Measurements from ENCODE around the gene FAAP20. TPM values are rescaled to one million over a fixed set of nuclear protein-coding genes. Genes with fewer than 3 reads are reported as not detected.

FAAP20 gene
- total and polyA plus RNA-seq, 2 donors (not counting 1 experiment from before 2014, with no cell fraction given), result 31.2 to 68.1 TPM

DNA sequence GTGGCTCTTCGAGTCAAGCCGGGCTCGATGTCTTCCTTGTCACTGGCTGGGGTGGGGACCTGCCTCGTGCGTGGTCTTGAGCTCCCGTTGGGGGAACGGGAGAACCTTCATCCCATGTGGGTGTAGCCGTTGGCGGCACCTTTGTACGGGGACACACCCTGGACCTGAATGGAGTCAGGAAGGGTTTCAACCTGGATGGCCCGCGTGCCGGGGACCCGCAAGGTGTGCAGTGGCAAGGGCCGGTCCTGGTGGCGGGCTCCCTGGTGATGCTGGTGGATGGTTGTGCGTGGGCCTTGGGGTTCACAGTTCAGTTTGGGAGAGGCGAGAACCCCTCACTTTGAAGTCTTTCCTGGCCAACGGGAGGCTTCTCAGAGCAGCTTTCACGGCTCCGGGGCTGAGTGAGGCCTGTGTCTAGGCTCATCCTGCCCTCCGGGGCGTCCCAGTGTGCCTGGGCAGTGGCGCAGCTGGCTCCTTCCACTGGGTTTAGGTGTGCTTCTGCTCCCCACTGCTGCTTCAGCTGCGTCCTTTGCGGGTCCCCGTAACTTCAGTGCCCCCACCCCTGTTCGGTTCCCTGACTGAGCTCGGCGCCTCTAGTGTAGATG, 44.9 kb upstream of the FAAP20 start:
- Histone ChIP-seq H2AFZ (ENCODE audit: insufficient read depth, low read depth, low read length, poor library complexity, severe bottlenecking) (no peak overlapping the region), H3K9ac (ENCODE audit: low read length) (no peak overlapping the region), H3K36me3 (replicated peaks in 1 of 2; ENCODE audit: control extremely low read depth in 1 of 2, control insufficient read depth in 1 of 2, extremely low read depth in 1 of 2, insufficient read depth in 2 of 2, low read length in 1 of 2) (peaks cover 0 to 29% of the 10 kb centered on the region in 2 experiments), H3K4me3 (ENCODE audit: control extremely low read depth in 1 of 5, extremely low read depth in 1 of 5, insufficient read depth in 1 of 5, low read depth in 2 of 5, low read length in 4 of 5) (no peak overlapping the region), H3K27me3 (replicated peaks in 1 of 4; ENCODE audit: control extremely low read depth in 1 of 4, control insufficient read depth in 3 of 4, insufficient read depth in 4 of 4, low read length in 3 of 4) (no peaks in the 10 kb centered on the region), H4K20me1 (ENCODE audit: control insufficient read depth, insufficient read depth, low read length, poor library complexity, severe bottlenecking) (peaks cover 100% of the 10 kb centered on the region), H3K4me2 (replicated peaks; ENCODE audit: low read depth, low read length, poor library complexity, severe bottlenecking) (no peak overlapping the region), H3K79me2 (ENCODE audit: control insufficient read depth, insufficient read depth, low read length) (peaks cover 100% of the 10 kb centered on the region), H3K9me3 (ENCODE audit: control extremely low read depth in 1 of 3, control insufficient read depth in 2 of 3, insufficient read depth in 1 of 3, low read length in 2 of 3) (no peaks in the 10 kb centered on the region), H3K27ac (ENCODE audit: low read length in 2 of 2) (no peak overlapping the region), H3K4me1 (ENCODE audit: control insufficient read depth in 2 of 2, insufficient read depth in 2 of 2, low read length in 2 of 2) (peaks cover 26 to 55% of the 10 kb centered on the region in 2 donors)
- ChIA-PET POLR2A (no interaction called here), CTCF (interaction anchor here (1.6 kb wide), 1 partner anchor 21 kb away, joined by 3 read pairs; no protein-coding TSS in a partner anchor)
- no peak for TF ChIP-seq EZH2 (IDR thresholded peaks at IDR 0.05; ENCODE audit: borderline replicate concordance, insufficient read depth, low read depth, low read length, poor library complexity, severe bottlenecking)
- TF ChIP-seq, protein P1, sequence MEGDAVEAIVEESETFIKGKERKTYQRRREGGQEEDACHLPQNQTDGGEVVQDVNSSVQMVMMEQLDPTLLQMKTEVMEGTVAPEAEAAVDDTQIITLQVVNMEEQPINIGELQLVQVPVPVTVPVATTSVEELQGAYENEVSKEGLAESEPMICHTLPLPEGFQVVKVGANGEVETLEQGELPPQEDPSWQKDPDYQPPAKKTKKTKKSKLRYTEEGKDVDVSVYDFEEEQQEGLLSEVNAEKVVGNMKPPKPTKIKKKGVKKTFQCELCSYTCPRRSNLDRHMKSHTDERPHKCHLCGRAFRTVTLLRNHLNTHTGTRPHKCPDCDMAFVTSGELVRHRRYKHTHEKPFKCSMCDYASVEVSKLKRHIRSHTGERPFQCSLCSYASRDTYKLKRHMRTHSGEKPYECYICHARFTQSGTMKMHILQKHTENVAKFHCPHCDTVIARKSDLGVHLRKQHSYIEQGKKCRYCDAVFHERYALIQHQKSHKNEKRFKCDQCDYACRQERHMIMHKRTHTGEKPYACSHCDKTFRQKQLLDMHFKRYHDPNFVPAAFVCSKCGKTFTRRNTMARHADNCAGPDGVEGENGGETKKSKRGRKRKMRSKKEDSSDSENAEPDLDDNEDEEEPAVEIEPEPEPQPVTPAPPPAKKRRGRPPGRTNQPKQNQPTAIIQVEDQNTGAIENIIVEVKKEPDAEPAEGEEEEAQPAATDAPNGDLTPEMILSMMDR (IDR thresholded peaks at IDR 0.05), result no peak
- no peak for ATAC-seq (ENCODE audit: low read depth)
- Mint-ChIP-seq H3K9me3 (ENCODE audit: insufficient read depth) (no peaks in the 10 kb centered on the region), H3K4me3 (no peak overlapping the region), H3K27ac (no peak overlapping the region), H3K27me3 (no peaks in the 10 kb centered on the region), H3K4me1 (peaks cover 61% of the 10 kb centered on the region)
- 97% methylated on average over 30 of the region's 30 CpGs for WGBS (ENCODE audit: insufficient coverage)
- intact Hi-C loops (cut with micrococcal nuclease), result no loop called here
- no peak for DNase-seq

GRCh38 chr1:2239013-2239370, 44.4 kb upstream of the FAAP20 start:
- intact Hi-C loops (cut with micrococcal nuclease), result no loop called here
- Histone ChIP-seq H3K36me3 (replicated peaks in 1 of 2; ENCODE audit: control extremely low read depth in 1 of 2, control insufficient read depth in 1 of 2, extremely low read depth in 1 of 2, insufficient read depth in 2 of 2, low read length in 1 of 2) (peaks cover 0 to 29% of the 10 kb centered on the region in 2 experiments), H3K27ac (ENCODE audit: low read length in 2 of 2) (no peak overlapping the region), H4K20me1 (ENCODE audit: control insufficient read depth, insufficient read depth, low read length, poor library complexity, severe bottlenecking) (peaks cover 100% of the 10 kb centered on the region), H3K9me3 (ENCODE audit: control extremely low read depth in 1 of 3, control insufficient read depth in 2 of 3, insufficient read depth in 1 of 3, low read length in 2 of 3) (no peaks in the 10 kb centered on the region), H3K27me3 (replicated peaks in 1 of 4; ENCODE audit: control extremely low read depth in 1 of 4, control insufficient read depth in 3 of 4, insufficient read depth in 4 of 4, low read length in 3 of 4) (no peaks in the 10 kb centered on the region), H3K9ac (ENCODE audit: low read length) (no peak overlapping the region), H3K4me3 (ENCODE audit: control extremely low read depth in 1 of 5, extremely low read depth in 1 of 5, insufficient read depth in 1 of 5, low read depth in 2 of 5, low read length in 4 of 5) (no peak overlapping the region), H3K4me1 (ENCODE audit: control insufficient read depth in 2 of 2, insufficient read depth in 2 of 2, low read length in 2 of 2) (peaks cover 31 to 60% of the 10 kb centered on the region in 2 donors), H3K79me2 (ENCODE audit: control insufficient read depth, insufficient read depth, low read length) (peaks cover 100% of the 10 kb centered on the region), H2AFZ (ENCODE audit: insufficient read depth, low read depth, low read length, poor library complexity, severe bottlenecking) (no peak overlapping the region), H3K4me2 (replicated peaks; ENCODE audit: low read depth, low read length, poor library complexity, severe bottlenecking) (no peak overlapping the region)
- H3K27me3 Mint-ChIP-seq, result no peaks in the 10 kb centered on the region
- ChIA-PET POLR2A (no interaction called here), CTCF (interaction anchor here (1.6 kb wide), 1 partner anchor 22 kb away, joined by 3 read pairs; no protein-coding TSS in a partner anchor)
- H3K4me3 Mint-ChIP-seq, result no peak overlapping the region
- ATAC-seq (ENCODE audit: low read depth) (no peak), DNase-seq (no peak)
- WGBS (ENCODE audit: insufficient coverage), result 97% methylated on average over 3 of the region's 6 CpGs
- no peaks in the 10 kb centered on the region for H3K9me3 Mint-ChIP-seq (ENCODE audit: insufficient read depth)
- H3K4me1 Mint-ChIP-seq, result peaks cover 64% of the 10 kb centered on the region
- no peak for TF ChIP-seq EZH2 (IDR thresholded peaks at IDR 0.05; ENCODE audit: borderline replicate concordance, insufficient read depth, low read depth, low read length, poor library complexity, severe bottlenecking)
- TF ChIP-seq, protein P1 (IDR thresholded peaks at IDR 0.05), result no peak
- H3K27ac Mint-ChIP-seq, result no peak overlapping the region

All from B cell (primary cell).